HG03558 (cell line): Measurements from ENCODE around the gene GON4L.
"Not testable (repeated sequence)": the region's sequence is repeated elsewhere in the genome, so short reads cannot be mapped to it uniquely, and the experiment has no call there.

Experiments used
- ATAC-seq: cut with Tn5 transposase; IDR thresholded peaks from one replicate; pipeline ENCODE4 v1.9.1; 2021; ENCODE audit warnings: moderate number of reproducible peaks; ENCODE audit not compliant: unreplicated experiment; ENCODE audit errors: extremely low read depth

The GON4L gene

GRCh38 chr1:155760751-155761475 is 96.1 kb downstream of the GON4L start:
- no peak for ATAC-seq

- no peak for ATAC-seq
These were observed 96.9 kb downstream of the GON4L start for GRCh38 chr1:155759966-155760630.

- ATAC-seq = not testable (repeated sequence)
These were observed 98.0 kb downstream of the GON4L start for GRCh38 chr1:155759017-155759416.

- ATAC-seq = not testable (repeated sequence)
These were observed 108.9 kb downstream of the GON4L start for GRCh38 chr1:155748141-155748540.

GRCh38 chr1:155747586-155747985 is 109.4 kb downstream of the GON4L start:
- not testable (repeated sequence) for ATAC-seq

- peak; percentile 80 for ATAC-seq
These were observed 111.5 kb downstream of the GON4L start for GRCh38 chr1:155745284-155746228.

GRCh38 chr1:155744711-155745283 is 112.2 kb downstream of the GON4L start:
- no peak for ATAC-seq

- ATAC-seq = no peak
These were observed 115.1 kb downstream of the GON4L start for GRCh38 chr1:155741908-155742307.

- no peak for ATAC-seq
These were observed 116.0 kb downstream of the GON4L start for GRCh38 chr1:155740995-155741394.

- ATAC-seq = no peak
These were observed 127.7 kb downstream of the GON4L start for GRCh38 chr1:155729031-155729898.

- ATAC-seq = no peak
These were observed 131.9 kb downstream of the GON4L start for GRCh38 chr1:155725142-155725541.

GRCh38 chr1:155719703-155720102 is 137.3 kb downstream of the GON4L start:
- ATAC-seq = no peak

- ATAC-seq = not testable (repeated sequence)
These were observed 138.4 kb downstream of the GON4L start for GRCh38 chr1:155718524-155719115.

- no peak for ATAC-seq
These were observed 140.0 kb downstream of the GON4L start for GRCh38 chr1:155717041-155717440.

GRCh38 chr1:155715777-155716176 is 141.2 kb downstream of the GON4L start:
- ATAC-seq = no peak

- ATAC-seq = not testable (repeated sequence)
These were observed 142.0 kb downstream of the GON4L start for GRCh38 chr1:155715056-155715455.

GRCh38 chr1:155713075-155713474 is 143.9 kb downstream of the GON4L start:
- ATAC-seq = no peak

GRCh38 chr1:155712636-155713035 is 144.4 kb downstream of the GON4L start:
- ATAC-seq = not testable (repeated sequence)

GRCh38 chr1:155711457-155711856 is 145.6 kb downstream of the GON4L start:
- ATAC-seq = not testable (repeated sequence)
